Common myeloid progenitor, CD34-positive (primary cell): Measurements from ENCODE around the gene SSR1.

Experiments used
- CTCF ChIA-PET: fragments of 350-600 bp; sonication (Branson Sonifier 250); formaldehyde crosslinking; loops from one replicate; lab custom pipeline; 2021; ENCODE audit warnings: antibody characterized with exemption; lab: Charles Lee
- POLR2A ChIA-PET: fragments of 350-600 bp; sonication (Branson Sonifier 250); formaldehyde crosslinking; loops from one replicate; lab custom pipeline; 2021; ENCODE audit warnings: antibody characterized with exemption; lab: Charles Lee
- DNase-seq, 3 donors: peaks; one replicate each; pipeline versions ENCODE4 v3.0.0 to v3.0.0-alpha.2; 2013
- H3K27ac ChIP-seq, 2 experiments: 1 replicate in 1 of 2; 2 replicates in 1 of 2; pipeline ENCODE4 v1.7.0; 2013; ENCODE audit warnings: inconsistent platforms in 2 of 2, low read length in 2 of 2, mild to moderate bottlenecking in 2 of 2, low read depth in 1 of 2, moderate library complexity in 1 of 2; ENCODE audit not compliant: severe bottlenecking in 2 of 2, insufficient read depth in 1 of 2, poor library complexity in 1 of 2
- H3K27me3 ChIP-seq, 5 experiments: replicated peaks in 2 of 5; 1 replicate in 3 of 5; 2 replicates in 2 of 5; pipeline versions ENCODE4 v1.6.1 to v1.7.0; 2013; ENCODE audit warnings: low read length in 4 of 5, mild to moderate bottlenecking in 2 of 5, moderate library complexity in 2 of 5, inconsistent platforms in 1 of 5; ENCODE audit not compliant: insufficient read depth in 5 of 5, control insufficient read depth in 4 of 5
- H3K36me3 ChIP-seq, 4 experiments: 1 replicate in 2 of 4; 2 replicates in 2 of 4; pipeline versions ENCODE4 v1.6.1 to v1.7.0; 2013; ENCODE audit warnings: low read length in 3 of 4, control low read depth in 1 of 4, mild to moderate bottlenecking in 1 of 4; ENCODE audit not compliant: control insufficient read depth in 4 of 4, insufficient read depth in 4 of 4
- H3K4me1 ChIP-seq, 4 experiments: 1 replicate in 3 of 4; 2 replicates in 1 of 4; pipeline versions ENCODE4 v1.6.1 to v1.7.1; 2013; ENCODE audit warnings: low read length in 3 of 4, mild to moderate bottlenecking in 3 of 4, control low read depth in 1 of 4, inconsistent platforms in 1 of 4, moderate library complexity in 1 of 4; ENCODE audit not compliant: control insufficient read depth in 4 of 4, insufficient read depth in 4 of 4; ENCODE audit errors: control extremely low read depth in 1 of 4
- H3K4me3 ChIP-seq, 7 experiments: 1 replicate in 4 of 7; 2 replicates in 3 of 7; pipeline versions ENCODE4 v1.5.1 to v1.7.0; 2013; ENCODE audit warnings: mild to moderate bottlenecking in 7 of 7, low read length in 6 of 7, moderate library complexity in 6 of 7, inconsistent platforms in 2 of 7, low read depth in 2 of 7, control low read depth in 1 of 7; ENCODE audit not compliant: insufficient read depth in 4 of 7, control insufficient read depth in 1 of 7; ENCODE audit errors: extremely low read depth in 1 of 7
- H3K9me3 ChIP-seq, 5 experiments: 1 replicate in 4 of 5; 2 replicates in 1 of 5; pipeline versions ENCODE4 v1.6.1 to v1.7.1; 2013; ENCODE audit warnings: low read length in 4 of 5, mild to moderate bottlenecking in 2 of 5, inconsistent platforms in 1 of 5, low read depth in 1 of 5, moderate library complexity in 1 of 5; ENCODE audit not compliant: control insufficient read depth in 4 of 5, insufficient read depth in 2 of 5; ENCODE audit errors: control extremely low read depth in 1 of 5
- WGBS: methylation state at CpG from one replicate; pipeline ENCODE4 v1.1.5; 2013; ENCODE audit not compliant: insufficient coverage; 5-methylcytosine and 5-hydroxymethylcytosine counted together

The SSR1 gene

GRCh38 chr6:7247828-7248227 lies 65.2 kb downstream of the SSR1 start:
- ChIA-PET CTCF (no interaction called here), POLR2A (no interaction called here)
- WGBS, result 97% methylated on average over 10 of the region's 13 CpGs
- DNase-seq, result no peak
- Histone ChIP-seq H3K27ac (peak overlapping the region in 1 of 2 experiments; percentile 11), H3K27me3 (no peaks in the 10 kb centered on the region), H3K4me1 (peaks cover 3 to 28% (median 24%) of the 10 kb centered on the region in 4 experiments), H3K4me3 (no peak overlapping the region), H3K9me3 (no peaks in the 10 kb centered on the region), H3K36me3 (peaks cover 6 to 77% (median 51%) of the 10 kb centered on the region in 4 experiments)

DNA sequence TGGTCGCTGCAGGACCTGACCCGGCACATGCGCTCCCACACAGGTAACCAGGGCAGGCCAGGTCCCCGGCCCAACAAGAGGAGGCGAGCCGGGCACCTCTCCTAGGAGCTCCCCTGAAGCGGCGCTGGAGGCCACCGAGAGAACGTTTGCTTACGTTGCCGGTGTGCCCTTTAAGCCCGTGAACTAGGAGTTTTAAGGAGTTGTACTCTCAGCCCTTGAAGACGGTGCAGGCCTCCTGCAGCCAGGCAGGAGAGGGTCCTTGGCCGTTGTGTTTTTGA lies 65.9 kb downstream of the SSR1 start:
- Histone ChIP-seq H3K9me3 (no peaks in the 10 kb centered on the region), H3K4me3 (no peak overlapping the region), H3K27ac (no peak overlapping the region), H3K4me1 (peaks cover 3 to 35% (median 29%) of the 10 kb centered on the region in 4 experiments), H3K36me3 (peaks cover 6 to 73% (median 51%) of the 10 kb centered on the region in 4 experiments), H3K27me3 (no peaks in the 10 kb centered on the region)
- ChIA-PET POLR2A (no interaction called here), CTCF (interaction anchor here (1.1 to 1.5 kb wide), 2 partner anchors 13 to 28 kb away, joined by 3 to 4 read pairs; no protein-coding TSS in a partner anchor)
- 98% methylated on average over 15 of the region's 15 CpGs for WGBS
- no peak for DNase-seq

DNA sequence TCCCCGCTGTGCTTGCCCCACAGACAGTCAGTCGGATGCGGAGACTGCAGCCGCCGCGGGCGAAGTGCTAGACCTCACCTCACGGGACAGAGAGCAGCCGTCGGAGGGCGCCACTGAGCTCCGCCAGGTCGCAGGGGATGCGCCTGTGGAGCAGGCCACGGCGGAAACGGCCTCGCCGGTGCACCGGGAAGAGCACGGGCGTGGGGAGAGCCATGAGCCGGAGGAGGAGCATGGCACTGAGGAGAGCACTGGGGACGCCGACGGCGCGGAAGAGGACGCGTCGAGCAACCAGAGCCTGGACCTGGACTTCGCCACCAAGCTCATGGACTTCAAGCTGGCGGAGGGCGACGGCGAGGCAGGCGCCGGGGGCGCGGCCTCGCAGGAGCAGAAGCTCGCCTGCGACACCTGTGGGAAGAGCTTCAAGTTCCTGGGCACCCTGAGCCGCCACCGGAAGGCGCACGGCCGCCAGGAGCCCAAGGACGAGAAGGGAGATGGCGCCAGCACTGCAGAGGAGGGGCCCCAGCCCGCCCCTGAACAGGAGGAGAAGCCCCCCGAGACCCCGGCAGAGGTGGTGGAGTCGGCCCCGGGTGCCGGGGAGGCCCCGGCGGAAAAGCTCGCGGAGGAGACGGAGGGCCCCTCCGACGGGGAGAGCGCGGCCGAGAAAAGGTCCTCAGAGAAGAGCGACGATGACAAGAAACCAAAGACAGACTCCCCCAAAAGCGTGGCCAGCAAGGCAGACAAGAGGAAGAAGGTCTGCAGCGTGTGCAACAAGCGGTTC lies 66.4 kb downstream of the SSR1 start:
- H3K9me3 ChIP-seq, result no peaks in the 10 kb centered on the region
- no peak for DNase-seq
- POLR2A ChIA-PET, result no interaction called here
- CTCF ChIA-PET, result interaction anchor here (1.1 to 1.5 kb wide), 4 partner anchors 12 to 29 kb away, joined by 3 to 4 read pairs (median 3); no protein-coding TSS in a partner anchor
- H3K27me3 ChIP-seq, result no peaks in the 10 kb centered on the region
- no peak overlapping the region for H3K27ac ChIP-seq
- peaks cover 6 to 72% (median 49%) of the 10 kb centered on the region in 4 experiments for H3K36me3 ChIP-seq
- 96% methylated on average over 71 of the region's 71 CpGs for WGBS
- no peak overlapping the region for H3K4me3 ChIP-seq
- peaks cover 3 to 41% (median 29%) of the 10 kb centered on the region in 4 experiments for H3K4me1 ChIP-seq

- no peak overlapping the region for H3K4me3 ChIP-seq
- H3K27ac ChIP-seq, result no peak overlapping the region
- ChIA-PET CTCF (interaction anchor here (0.9 to 3.1 kb wide), 7 partner anchors 13 to 522 kb away, joined by 3 to 20 read pairs (median 3); no protein-coding TSS in a partner anchor), POLR2A (no interaction called here)
- DNase-seq, result no peak
- H3K9me3 ChIP-seq, result no peaks in the 10 kb centered on the region
- WGBS, result 97% methylated on average over 12 of the region's 15 CpGs
- no peaks in the 10 kb centered on the region for H3K27me3 ChIP-seq
- H3K36me3 ChIP-seq, result peaks cover 6 to 73% (median 55%) of the 10 kb centered on the region in 4 experiments
- H3K4me1 ChIP-seq, result peaks cover 3 to 43% (median 33%) of the 10 kb centered on the region in 4 experiments
Measured at GRCh38 chr6:7245668-7246393, 67.2 kb downstream of the SSR1 start.

GRCh38 chr6:7243179-7243981 lies 69.6 kb downstream of the SSR1 start:
- Histone ChIP-seq H3K36me3 (peaks cover 4 to 70% (median 48%) of the 10 kb centered on the region in 4 experiments), H3K27me3 (no peaks in the 10 kb centered on the region), H3K27ac (peak overlapping the region in 1 of 2 experiments; percentile 65), H3K4me1 (peaks cover 3 to 47% (median 30%) of the 10 kb centered on the region in 4 experiments), H3K9me3 (no peaks in the 10 kb centered on the region), H3K4me3 (peak overlapping the region in 4 of 7 experiments; percentile 7 to 29 (median 21))
- ChIA-PET CTCF (interaction anchor here (0.6 to 3.7 kb wide), 44 partner anchors 9 to 687 kb away, joined by 3 to 38 read pairs (median 4); no protein-coding TSS in a partner anchor), POLR2A (interaction anchor here (0.7 to 1.5 kb wide), 3 partner anchors 12 to 94 kb away, joined by 3 read pairs; no protein-coding TSS in a partner anchor)
- peak; percentile 82 to 94 (median 92) for DNase-seq
- WGBS, result no CpG with 5 or more reads among the region's 7 CpGs

- ChIA-PET POLR2A (interaction anchor here (0.8 to 1.5 kb wide), 2 partner anchors 18 to 94 kb away, joined by 3 read pairs; no protein-coding TSS in a partner anchor), CTCF (interaction anchor here (0.7 to 3.7 kb wide), 31 partner anchors 10 to 686 kb away, joined by 3 to 38 read pairs (median 4); no protein-coding TSS in a partner anchor)
- H3K9me3 ChIP-seq, result no peaks in the 10 kb centered on the region
- DNase-seq, result no peak
- H3K36me3 ChIP-seq, result peaks cover 4 to 66% (median 43%) of the 10 kb centered on the region in 4 experiments
- H3K27me3 ChIP-seq, result no peaks in the 10 kb centered on the region
- H3K4me3 ChIP-seq, result peak overlapping the region in 2 of 7 experiments; percentile 7 to 21
- H3K27ac ChIP-seq, result peak overlapping the region in 1 of 2 experiments; percentile 65
- H3K4me1 ChIP-seq, result peaks cover 3 to 50% (median 30%) of the 10 kb centered on the region in 4 experiments
- 0% methylated on average over 1 of the region's 4 CpGs for WGBS
Measured at GRCh38 chr6:7242835-7243178, 70.2 kb downstream of the SSR1 start.
